HG03108 (cell line): ENCODE measurements around the gene GBX2.

Experiments
- ATAC-seq: cut with Tn5 transposase; IDR thresholded peaks from one replicate; pipeline ENCODE4 v1.9.1; 2021; ENCODE audit warnings: moderate library complexity; ENCODE audit not compliant: unreplicated experiment

GBX2 gene

DNA sequence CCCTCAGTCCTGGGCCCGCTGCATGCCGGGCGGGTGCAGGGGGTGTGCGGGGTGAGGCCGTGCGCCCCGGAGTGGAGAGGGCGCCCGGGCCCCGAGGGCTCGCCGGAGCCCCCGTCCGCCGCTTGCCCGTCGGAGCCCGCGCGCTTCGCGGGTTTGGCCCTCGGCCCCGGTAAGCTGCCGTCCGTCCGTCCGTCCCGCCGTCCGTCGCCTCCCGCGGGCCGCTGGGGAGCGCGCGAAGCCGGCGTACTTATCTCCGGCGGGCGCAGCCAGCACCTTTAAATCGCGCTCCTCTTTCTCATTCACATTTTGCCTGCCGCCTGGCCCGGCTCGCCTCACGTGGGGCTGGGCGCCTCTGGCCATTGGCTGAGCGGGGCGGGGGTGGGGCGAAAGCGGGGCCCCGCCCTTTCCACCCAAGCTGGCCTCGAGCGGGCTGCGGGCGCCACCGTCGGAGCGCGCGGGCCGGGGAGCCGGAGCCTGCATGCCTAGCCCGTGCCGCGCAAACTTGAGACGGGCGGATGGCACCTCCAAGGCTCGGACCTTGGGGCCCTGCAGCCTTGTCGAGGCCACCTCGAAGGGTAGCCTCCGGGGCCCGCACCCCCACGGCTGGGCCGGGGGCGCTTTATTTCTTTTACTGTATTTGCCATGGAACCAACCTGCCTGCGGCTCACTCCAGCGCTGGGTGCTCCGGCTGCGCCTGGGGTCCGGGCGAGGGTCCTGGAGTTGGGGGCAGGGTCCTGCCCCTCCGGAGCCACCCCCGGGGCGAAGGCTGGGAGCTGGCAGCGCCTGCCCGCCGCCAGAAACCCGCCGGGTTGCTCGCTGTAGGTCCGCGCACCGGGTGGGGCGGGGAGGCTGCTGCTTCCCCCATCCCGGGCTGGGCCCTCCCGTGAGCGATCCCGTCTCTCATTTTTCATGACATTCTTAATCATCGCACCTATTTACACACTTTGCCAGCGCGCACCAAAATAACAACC, at the start of gene GBX2:
Gene GBX2 (minus strand): TSS at position 277 of the 971 bp plus-strand sequence. CDS start 415 bp downstream, outside the sequence.
- no peak for ATAC-seq

- no peak for ATAC-seq
Observed at GRCh38 chr2:236217926-236218325, 49.7 kb upstream of the GBX2 start.

- no peak for ATAC-seq
Observed at GRCh38 chr2:236216711-236217110, 48.5 kb upstream of the GBX2 start.

GRCh38 chr2:236215761-236216333, 47.7 kb upstream of the GBX2 start:
- no peak for ATAC-seq

DNA sequence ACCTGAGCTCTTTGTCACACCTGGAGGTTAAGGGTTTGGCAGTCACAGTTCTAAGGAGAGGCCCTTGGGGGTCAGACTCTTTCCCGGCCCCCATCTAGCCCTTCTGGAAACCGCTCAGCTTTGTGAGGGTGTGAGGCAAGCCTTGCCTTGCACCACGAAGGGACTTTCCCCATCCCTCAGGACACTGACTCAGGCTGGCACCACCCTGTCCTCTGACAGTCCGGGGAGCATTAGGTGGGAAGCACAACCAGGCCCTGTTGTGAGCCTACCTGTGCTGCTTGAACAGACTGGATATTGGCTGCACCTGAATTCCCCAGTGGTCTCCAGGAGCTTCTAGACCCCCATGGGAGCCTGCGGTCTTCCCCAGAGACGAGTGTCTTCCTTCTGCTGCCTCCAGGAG, 47.0 kb upstream of the GBX2 start:
- ATAC-seq = no peak

DNA sequence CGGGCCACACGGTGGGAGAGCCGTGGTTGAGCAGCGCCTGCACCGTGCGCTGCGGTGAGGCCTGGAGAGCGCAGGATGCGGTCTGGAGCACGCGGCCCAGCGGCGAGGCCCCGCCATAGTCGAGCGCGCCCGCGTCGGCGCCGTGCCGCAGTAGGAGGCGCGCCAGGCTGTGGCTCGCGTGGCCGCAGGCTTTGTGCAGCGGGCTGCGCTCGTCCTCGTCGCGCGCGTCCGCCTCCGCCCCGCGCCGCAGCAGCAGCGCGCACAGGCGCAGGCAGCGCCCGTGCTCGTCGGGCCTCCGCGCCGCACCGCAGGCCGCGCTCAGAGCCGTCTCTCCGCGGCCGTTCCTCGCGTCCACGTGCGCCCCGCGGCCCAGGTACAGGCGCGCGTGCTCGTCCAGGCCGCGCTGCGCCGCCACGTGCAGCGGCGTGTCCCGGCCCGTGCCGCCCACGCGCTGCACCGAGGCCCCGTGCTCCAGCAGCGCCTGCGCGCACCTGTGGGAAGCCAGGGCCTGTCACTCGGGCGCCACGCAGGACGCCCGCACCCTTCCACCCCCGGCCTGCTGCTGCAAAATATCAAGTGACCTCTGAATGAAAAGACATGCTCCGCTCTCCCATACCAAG, 46.3 kb upstream of the GBX2 start:
- no peak for ATAC-seq

DNA sequence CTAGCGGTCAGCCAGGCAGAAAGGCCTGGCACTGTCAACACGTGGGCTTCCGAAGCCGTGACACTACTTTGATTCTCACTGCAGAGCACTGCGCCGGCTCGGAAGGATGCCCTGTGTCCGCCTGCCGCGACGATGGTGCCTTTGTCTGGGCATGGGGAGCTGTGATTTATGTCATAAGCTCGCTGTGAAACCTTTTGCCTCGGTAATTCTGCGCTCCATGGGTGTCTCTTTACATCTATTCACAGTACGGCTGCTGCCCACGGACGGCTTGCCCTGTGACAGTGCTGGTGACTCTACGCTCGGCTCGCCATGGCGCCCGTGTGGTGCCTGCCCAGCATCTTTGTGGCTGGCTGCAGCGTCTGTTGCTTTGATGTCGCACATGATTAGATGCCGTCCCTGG, 43.1 kb upstream of the GBX2 start:
- ATAC-seq = no peak

- no peak for ATAC-seq
Observed at GRCh38 chr2:236210536-236210935, 42.4 kb upstream of the GBX2 start.

GRCh38 chr2:236209996-236210395, 41.8 kb upstream of the GBX2 start:
- ATAC-seq = no peak

- no peak for ATAC-seq
Observed at GRCh38 chr2:236209535-236209934, 41.3 kb upstream of the GBX2 start.

- ATAC-seq = no peak
Observed at GRCh38 chr2:236208019-236208926, 40.1 kb upstream of the GBX2 start.

DNA sequence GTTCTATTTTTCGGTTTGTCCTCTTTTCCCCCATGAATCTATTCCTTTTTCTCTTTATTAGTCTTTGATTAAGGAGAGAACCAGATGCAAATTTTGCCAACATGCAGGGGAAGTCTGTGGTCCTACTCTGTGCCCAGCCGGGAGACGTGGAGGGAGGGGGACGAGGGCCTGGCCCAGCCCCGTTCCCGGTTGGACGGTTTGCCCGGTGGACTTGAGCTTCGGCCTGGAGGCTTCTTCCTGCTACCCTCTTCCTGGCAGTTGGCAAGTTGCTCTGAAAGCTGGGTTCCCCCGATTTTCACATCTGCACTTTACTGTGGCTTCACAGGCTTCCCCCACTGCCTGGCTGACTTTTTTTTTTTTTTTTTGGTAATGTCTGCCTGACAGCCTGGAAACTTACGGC, 39.3 kb upstream of the GBX2 start:
- no peak for ATAC-seq

DNA sequence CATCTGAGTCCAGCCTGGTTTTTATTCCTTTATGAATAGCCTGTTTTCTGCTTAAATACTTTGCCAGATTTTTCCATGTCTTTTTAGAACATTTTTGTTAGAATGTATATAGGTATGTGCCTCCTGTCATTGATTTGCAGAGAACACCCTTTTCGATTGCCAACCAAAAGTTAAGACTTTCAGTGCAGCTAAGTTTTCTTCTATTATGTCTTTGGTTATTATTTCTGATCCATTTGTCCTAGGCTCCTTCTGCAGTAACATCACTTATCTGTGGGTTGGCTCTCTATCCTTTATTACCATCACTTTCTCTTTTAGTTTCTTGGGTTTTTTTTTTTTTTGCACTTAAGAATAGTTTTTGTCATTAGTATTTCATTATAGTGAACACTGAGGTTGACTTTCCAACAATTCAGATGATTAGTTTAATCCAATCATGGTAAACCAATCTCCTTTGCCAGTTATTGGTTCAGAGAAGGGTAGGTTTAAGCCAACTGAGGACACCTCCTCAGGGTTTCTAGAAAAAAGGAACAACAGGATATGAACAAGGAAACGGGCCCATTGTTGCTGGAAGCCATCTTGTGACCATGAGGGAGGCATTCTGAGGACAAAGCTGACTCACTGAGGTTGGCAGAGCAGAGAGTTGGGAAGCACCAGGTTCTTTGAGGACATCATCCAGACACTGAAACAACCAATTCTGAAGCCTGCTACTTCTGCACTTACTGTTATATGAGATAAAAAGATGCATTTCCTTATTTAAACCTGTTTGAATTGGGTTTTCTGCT, 37.9 kb upstream of the GBX2 start:
- ATAC-seq = no peak

DNA sequence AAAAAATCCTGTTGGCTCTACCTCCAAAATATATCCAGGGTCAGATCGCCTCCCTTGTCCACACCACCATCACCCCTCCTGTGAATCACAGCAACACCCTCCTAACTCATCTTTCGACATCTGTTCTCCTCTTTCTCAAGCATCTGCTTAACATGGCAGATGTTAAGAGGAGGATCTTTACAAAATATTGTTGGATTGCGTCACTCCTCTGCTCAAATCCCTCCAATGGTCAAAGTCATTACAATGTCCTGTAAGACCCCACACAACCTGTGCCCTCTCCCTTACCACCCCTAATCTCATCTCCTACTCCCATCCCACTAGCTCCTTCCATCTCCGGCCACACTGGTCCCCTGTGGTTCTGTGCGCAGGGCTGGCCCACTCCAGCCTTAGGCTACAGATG, 36.8 kb upstream of the GBX2 start:
- ATAC-seq = no peak

DNA sequence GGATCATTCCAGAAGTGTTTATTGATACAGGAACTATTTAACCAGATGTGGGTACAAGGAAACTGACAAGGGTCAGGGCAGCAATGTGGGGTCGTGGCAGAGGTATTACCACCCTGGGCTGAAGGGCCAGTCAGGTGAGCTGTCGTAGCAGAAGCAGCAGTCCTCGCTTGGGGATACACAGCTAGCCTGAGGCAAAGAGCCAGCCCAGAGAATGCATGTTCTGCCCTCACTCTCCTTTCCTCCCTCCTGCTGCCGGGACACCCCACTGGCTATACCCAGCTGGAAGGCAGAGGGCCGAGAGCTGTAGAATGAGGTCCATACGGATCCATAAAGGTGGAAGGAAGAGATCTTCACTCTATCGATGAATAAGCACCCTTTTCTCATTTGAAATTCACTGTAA, 32.2 kb upstream of the GBX2 start:
- no peak for ATAC-seq

- ATAC-seq = no peak
Observed at GRCh38 chr2:236196366-236196765, 28.2 kb upstream of the GBX2 start.

- no peak for ATAC-seq
Observed at GRCh38 chr2:236195726-236196125, 27.5 kb upstream of the GBX2 start.

GRCh38 chr2:236194786-236195185, 26.6 kb upstream of the GBX2 start:
- ATAC-seq = no peak

GRCh38 chr2:236193026-236193425, 24.8 kb upstream of the GBX2 start:
- ATAC-seq = no peak

GRCh38 chr2:236190674-236191073, 22.5 kb upstream of the GBX2 start:
- no peak for ATAC-seq
